ENCODE data around the gene ACE2.

ACE2 gene

GRCh38 chrX:15563056-15563455, 37.7 kb downstream of the ACE2 start:
- no peak overlapping the region for H3K4me3 Mint-ChIP-seq
- ATAC-seq (ENCODE audit: low read depth) (no peak), DNase-seq (ENCODE audit: low spot score in 2 of 2) (no peak)
- peaks cover 6% of the 10 kb centered on the region for H3K27me3 Mint-ChIP-seq
- H3K36me3 Mint-ChIP-seq: no peaks in the 10 kb centered on the region
- H3K27ac Mint-ChIP-seq: no peak overlapping the region
- no peaks in the 10 kb centered on the region for H3K9me3 Mint-ChIP-seq
- no peaks in the 10 kb centered on the region for H3K4me1 Mint-ChIP-seq

GRCh38 chrX:15560924-15561323, 39.8 kb downstream of the ACE2 start:
- DNase-seq (ENCODE audit: low spot score in 2 of 2) (no peak), ATAC-seq (ENCODE audit: low read depth) (no peak)
- Mint-ChIP-seq H3K9me3 (no peaks in the 10 kb centered on the region), H3K27ac (no peak overlapping the region), H3K36me3 (no peaks in the 10 kb centered on the region), H3K27me3 (peaks cover 2% of the 10 kb centered on the region), H3K4me1 (no peaks in the 10 kb centered on the region), H3K4me3 (no peak overlapping the region)

GRCh38 chrX:15559227-15559626, 41.5 kb downstream of the ACE2 start:
- Mint-ChIP-seq H3K9me3 (no peaks in the 10 kb centered on the region), H3K36me3 (no peaks in the 10 kb centered on the region), H3K4me1 (no peaks in the 10 kb centered on the region), H3K4me3 (no peak overlapping the region), H3K27ac (no peak overlapping the region), H3K27me3 (peaks cover 2% of the 10 kb centered on the region)
- ATAC-seq (ENCODE audit: low read depth) (no peak), DNase-seq (ENCODE audit: low spot score in 2 of 2) (no peak)

- no peaks in the 10 kb centered on the region for H3K27me3 Mint-ChIP-seq
- H3K4me1 Mint-ChIP-seq: no peaks in the 10 kb centered on the region
- H3K27ac Mint-ChIP-seq: no peak overlapping the region
- no peak overlapping the region for H3K4me3 Mint-ChIP-seq
- H3K36me3 Mint-ChIP-seq: no peaks in the 10 kb centered on the region
- DNase-seq (ENCODE audit: low spot score in 2 of 2): no peak
- no peaks in the 10 kb centered on the region for H3K9me3 Mint-ChIP-seq
- ATAC-seq (ENCODE audit: low read depth): no peak
Observed at GRCh38 chrX:15549189-15550012, 51.4 kb downstream of the ACE2 start.

GRCh38 chrX:15547356-15547755, 53.4 kb downstream of the ACE2 start:
- H3K27ac Mint-ChIP-seq: no peak overlapping the region
- no peak overlapping the region for H3K4me3 Mint-ChIP-seq
- H3K36me3 Mint-ChIP-seq: no peaks in the 10 kb centered on the region
- H3K27me3 Mint-ChIP-seq: no peaks in the 10 kb centered on the region
- ATAC-seq (ENCODE audit: low read depth) (no peak), DNase-seq (ENCODE audit: low spot score in 2 of 2) (no peak)
- no peaks in the 10 kb centered on the region for H3K9me3 Mint-ChIP-seq
- no peaks in the 10 kb centered on the region for H3K4me1 Mint-ChIP-seq

- Mint-ChIP-seq H3K4me1 (no peaks in the 10 kb centered on the region), H3K36me3 (no peaks in the 10 kb centered on the region), H3K27ac (no peak overlapping the region), H3K27me3 (no peaks in the 10 kb centered on the region), H3K9me3 (no peaks in the 10 kb centered on the region), H3K4me3 (no peak overlapping the region)
- ATAC-seq (ENCODE audit: low read depth) (no peak), DNase-seq (ENCODE audit: low spot score in 2 of 2) (no peak)
Observed at GRCh38 chrX:15546745-15547144, 54.0 kb downstream of the ACE2 start.

GRCh38 chrX:15530318-15530717, 70.4 kb downstream of the ACE2 start:
- Mint-ChIP-seq H3K36me3 (no peaks in the 10 kb centered on the region), H3K9me3 (no peaks in the 10 kb centered on the region), H3K4me1 (no peaks in the 10 kb centered on the region), H3K4me3 (no peak overlapping the region), H3K27ac (no peak overlapping the region), H3K27me3 (peaks cover 3% of the 10 kb centered on the region)
- no peak for DNase-seq (ENCODE audit: low spot score in 2 of 2)
- no peak for ATAC-seq (ENCODE audit: low read depth)

GRCh38 chrX:15529165-15529564, 71.6 kb downstream of the ACE2 start:
- no peak for DNase-seq (ENCODE audit: low spot score in 2 of 2)
- Mint-ChIP-seq H3K27ac (no peak overlapping the region), H3K4me1 (no peaks in the 10 kb centered on the region), H3K9me3 (no peaks in the 10 kb centered on the region), H3K4me3 (no peak overlapping the region), H3K27me3 (peaks cover 1% of the 10 kb centered on the region), H3K36me3 (no peaks in the 10 kb centered on the region)
- no peak for ATAC-seq (ENCODE audit: low read depth)

GRCh38 chrX:15525664-15526416, 74.9 kb downstream of the ACE2 start:
- DNase-seq (ENCODE audit: low spot score in 2 of 2) (no peak), ATAC-seq (ENCODE audit: low read depth) (no peak)
- Mint-ChIP-seq H3K9me3 (no peaks in the 10 kb centered on the region), H3K4me3 (no peak overlapping the region), H3K4me1 (no peaks in the 10 kb centered on the region), H3K27ac (no peak overlapping the region), H3K27me3 (peaks cover 6% of the 10 kb centered on the region), H3K36me3 (no peaks in the 10 kb centered on the region)

- H3K4me1 Mint-ChIP-seq: no peaks in the 10 kb centered on the region
- H3K27me3 Mint-ChIP-seq: peaks cover 6% of the 10 kb centered on the region
- H3K27ac Mint-ChIP-seq: no peak overlapping the region
- no peak overlapping the region for H3K4me3 Mint-ChIP-seq
- H3K36me3 Mint-ChIP-seq: no peaks in the 10 kb centered on the region
- no peak for DNase-seq (ENCODE audit: low spot score in 2 of 2)
- no peaks in the 10 kb centered on the region for H3K9me3 Mint-ChIP-seq
- ATAC-seq (ENCODE audit: low read depth): no peak
Observed at GRCh38 chrX:15524417-15524816, 76.3 kb downstream of the ACE2 start.

GRCh38 chrX:15523088-15523487, 77.7 kb downstream of the ACE2 start:
- no peaks in the 10 kb centered on the region for H3K9me3 Mint-ChIP-seq

GRCh38 chrX:15522464-15522863, 78.3 kb downstream of the ACE2 start:
- no peaks in the 10 kb centered on the region for H3K4me1 Mint-ChIP-seq
- no peak for ATAC-seq (ENCODE audit: low read depth)
- DNase-seq (ENCODE audit: low spot score in 2 of 2): no peak
- peaks cover 6% of the 10 kb centered on the region for H3K27me3 Mint-ChIP-seq
- no peaks in the 10 kb centered on the region for H3K9me3 Mint-ChIP-seq
- H3K4me3 Mint-ChIP-seq: no peak overlapping the region
- no peaks in the 10 kb centered on the region for H3K36me3 Mint-ChIP-seq
- H3K27ac Mint-ChIP-seq: no peak overlapping the region

More at GRCh38 chrX:15523088-15523487, 77.7 kb downstream of the ACE2 start:
- H3K27ac Mint-ChIP-seq: no peak overlapping the region
- no peaks in the 10 kb centered on the region for H3K36me3 Mint-ChIP-seq
- H3K27me3 Mint-ChIP-seq: peaks cover 6% of the 10 kb centered on the region
- H3K4me1 Mint-ChIP-seq: no peaks in the 10 kb centered on the region
- no peak overlapping the region for H3K4me3 Mint-ChIP-seq
- DNase-seq (ENCODE audit: low spot score in 2 of 2): no peak
- no peak for ATAC-seq (ENCODE audit: low read depth)

- H3K27me3 Mint-ChIP-seq: no peaks in the 10 kb centered on the region
- no peak overlapping the region for H3K4me3 Mint-ChIP-seq
- DNase-seq (ENCODE audit: low spot score in 2 of 2) (no peak), ATAC-seq (ENCODE audit: low read depth) (no peak)
- no peaks in the 10 kb centered on the region for H3K36me3 Mint-ChIP-seq
- no peaks in the 10 kb centered on the region for H3K9me3 Mint-ChIP-seq
- no peaks in the 10 kb centered on the region for H3K4me1 Mint-ChIP-seq
- no peak overlapping the region for H3K27ac Mint-ChIP-seq
Observed at GRCh38 chrX:15515931-15516330, 84.8 kb downstream of the ACE2 start.

- Mint-ChIP-seq H3K27ac (no peak overlapping the region), H3K27me3 (peaks cover 4% of the 10 kb centered on the region), H3K4me1 (no peaks in the 10 kb centered on the region), H3K36me3 (no peaks in the 10 kb centered on the region), H3K9me3 (no peaks in the 10 kb centered on the region), H3K4me3 (no peak overlapping the region)
- ATAC-seq (ENCODE audit: low read depth) (no peak), DNase-seq (ENCODE audit: low spot score in 2 of 2) (no peak)
Observed at GRCh38 chrX:15514279-15514678, 86.5 kb downstream of the ACE2 start.
